Type B pancreatic cell (in vitro differentiated cells): ENCODE measurements around the gene PPIG. TPM values are rescaled to one million over a fixed set of nuclear protein-coding genes. Genes with fewer than 3 reads are reported as not detected.
"Not testable (repeated sequence)": the region's sequence is repeated elsewhere in the genome, so short reads cannot be mapped to it uniquely, and the experiment has no call there.

ENCODE experiments used
- DNase-seq: peaks from one replicate; pipeline ENCODE4 v3.0.0; 2021; ENCODE audit warnings: mixed read lengths; ENCODE audit not compliant: unreplicated experiment; ENCODE audit errors: extremely low spot score
- H3K27ac Mint-ChIP-seq: 2 replicates; pipeline ENCODE4 v1.8.0; 2021; ENCODE audit warnings: mild to moderate bottlenecking, mixed read lengths
- H3K27me3 Mint-ChIP-seq: 2 replicates; pipeline ENCODE4 v1.8.0; 2021; ENCODE audit warnings: mixed read lengths
- H3K36me3 Mint-ChIP-seq: 2 replicates; pipeline ENCODE4 v1.8.0; 2021; ENCODE audit warnings: mixed read lengths
- H3K4me1 Mint-ChIP-seq: one replicate; pipeline ENCODE4 v1.8.0; 2021; ENCODE audit warnings: mixed read lengths; ENCODE audit not compliant: unreplicated experiment
- H3K4me3 Mint-ChIP-seq: 2 replicates; pipeline ENCODE4 v1.8.0; 2021; ENCODE audit warnings: mild to moderate bottlenecking, mixed read lengths
- H3K9me3 Mint-ChIP-seq: 2 replicates; pipeline ENCODE4 v1.8.0; 2021; ENCODE audit warnings: mixed read lengths
- CTCF ChIP-seq: fragments of 200-600 bp; sonication (generic); conservative IDR thresholded peaks from 2 replicates; pipeline ENCODE4 v1.5.0; 2021; ENCODE audit warnings: antibody characterized with exemption, mild to moderate bottlenecking
- long read RNA-seq: library from polyadenylated mRNA; unstranded; transcript quantifications from one replicate; pipeline ENCODE4 v2.0.0, GENCODE V29; 2020
- total RNA-seq: library from RNA; stranded (reverse); gene quantifications from 2 replicates; pipeline ENCODE4 v1.2.1, GENCODE V29; 2021; ENCODE audit warnings: low replicate concordance

The PPIG gene
- total RNA-seq, result 53.2 and 61.4 TPM in 2 replicates
- long read RNA-seq, full-length matches to known transcripts, result 8 of 45 reads
- long read RNA-seq, partial matches to known transcripts, result 29 of 45 reads
- long read RNA-seq, other reads (novel, unspliced or antisense), result 8 of 45 reads

GRCh38 chr2:169584005-169584877, at the start of gene PPIG:
TSS of gene PPIG (plus strand) at chr2:169584351. CDS start at chr2:169604042, 19,691 bp downstream.
- Mint-ChIP-seq H3K27me3 (no peaks in the 10 kb centered on the region), H3K9me3 (peaks cover 6% of the 10 kb centered on the region), H3K4me3 (peak within 1 kb of the TSS; percentile 99), H3K36me3 (peaks cover 10% of the 10 kb centered on the region), H3K4me1 (peaks cover 11% of the 10 kb centered on the region), H3K27ac (peak within 1 kb of the TSS; percentile 99)
- no peak for TF ChIP-seq CTCF
- DNase-seq, result peak; percentile 82

- not testable (repeated sequence) for H3K27ac Mint-ChIP-seq, H3K4me3 Mint-ChIP-seq, H3K4me1 Mint-ChIP-seq, DNase-seq, H3K27me3 Mint-ChIP-seq, H3K9me3 Mint-ChIP-seq
- H3K36me3 Mint-ChIP-seq, result peaks cover 11% of the 10 kb centered on the region
These were observed 44.7 kb upstream of the PPIG start for GRCh38 chr2:169539460-169539859.

- H3K36me3 Mint-ChIP-seq, result peaks cover 11% of the 10 kb centered on the region
- no peak overlapping the region for H3K27ac Mint-ChIP-seq
- no peak for DNase-seq
- H3K4me3 Mint-ChIP-seq, result no peak overlapping the region
- no peaks in the 10 kb centered on the region for H3K27me3 Mint-ChIP-seq
- no peaks in the 10 kb centered on the region for H3K9me3 Mint-ChIP-seq
- H3K4me1 Mint-ChIP-seq, result no peaks in the 10 kb centered on the region
- no peak for TF ChIP-seq CTCF
These were observed 44.0 kb upstream of the PPIG start for GRCh38 chr2:169540146-169540545.

GRCh38 chr2:169542433-169542832, 41.7 kb upstream of the PPIG start:
- no peak for DNase-seq
- H3K27ac Mint-ChIP-seq, result no peak overlapping the region
- no peak for TF ChIP-seq CTCF
- no peak overlapping the region for H3K4me3 Mint-ChIP-seq
- peaks cover 11% of the 10 kb centered on the region for H3K36me3 Mint-ChIP-seq
- H3K4me1 Mint-ChIP-seq, result no peaks in the 10 kb centered on the region
- no peaks in the 10 kb centered on the region for H3K27me3 Mint-ChIP-seq
- H3K9me3 Mint-ChIP-seq, result no peaks in the 10 kb centered on the region

GRCh38 chr2:169546756-169547155, 37.4 kb upstream of the PPIG start:
- H3K4me1 Mint-ChIP-seq, result no peaks in the 10 kb centered on the region
- H3K36me3 Mint-ChIP-seq, result peaks cover 15% of the 10 kb centered on the region
- no peak overlapping the region for H3K27ac Mint-ChIP-seq
- no peaks in the 10 kb centered on the region for H3K27me3 Mint-ChIP-seq
- H3K4me3 Mint-ChIP-seq, result no peak overlapping the region
- TF ChIP-seq CTCF, result no peak
- H3K9me3 Mint-ChIP-seq, result no peaks in the 10 kb centered on the region
- no peak for DNase-seq

- no peak for DNase-seq
- Mint-ChIP-seq H3K27me3 (peaks cover 3% of the 10 kb centered on the region), H3K4me3 (peak overlapping the region; percentile 10), H3K9me3 (no peaks in the 10 kb centered on the region), H3K36me3 (peaks cover 17% of the 10 kb centered on the region), H3K27ac (no peak overlapping the region), H3K4me1 (no peaks in the 10 kb centered on the region)
- no peak for TF ChIP-seq CTCF
These were observed 22.8 kb upstream of the PPIG start for GRCh38 chr2:169561364-169561763.

GRCh38 chr2:169562084-169562483, 22.1 kb upstream of the PPIG start:
- DNase-seq, H3K27me3 Mint-ChIP-seq, H3K9me3 Mint-ChIP-seq, H3K4me1 Mint-ChIP-seq: not testable (repeated sequence)
- peak overlapping the region; percentile 69 for H3K4me3 Mint-ChIP-seq
- peak overlapping the region; percentile 70 for H3K27ac Mint-ChIP-seq
- H3K36me3 Mint-ChIP-seq, result peaks cover 17% of the 10 kb centered on the region
